Keratinocyte (primary cell): ENCODE results near the gene TRABD2B.

Experiments
- CTCF ChIP-seq, 3 experiments: IDR thresholded peaks in 1 of 3; conservative IDR thresholded peaks in 1 of 3; optimal IDR thresholded peaks in 1 of 3; 2 replicates in 2 of 3; 3 replicates in 1 of 3; pipeline versions ENCODE3 to v1.5.1; 2011; ENCODE audit warnings: low read length in 3 of 3, mild to moderate bottlenecking in 3 of 3, moderate library complexity in 2 of 3, control low read depth in 1 of 3, inconsistent platforms in 1 of 3; ENCODE audit not compliant: insufficient read depth in 2 of 3; ENCODE audit errors: extremely low read depth in 1 of 3
- EZH2 ChIP-seq: IDR thresholded peaks from one replicate; pipeline ENCODE4 v1.6.1; 2012; ENCODE audit warnings: inconsistent platforms, mild to moderate bottlenecking, low read length, moderate library complexity

GRCh38 chr1:47769983-47770382 lies 227.2 kb downstream of the TRABD2B start:
- no peak for TF ChIP-seq EZH2
- TF ChIP-seq CTCF (optimal IDR thresholded peaks at IDR 0.05 in 1 of 3, IDR thresholded peaks at IDR 0.05 in 1 of 3, conservative IDR thresholded peaks at IDR 0.05 in 1 of 3; ENCODE audit: extremely low read depth in 1 of 3, insufficient read depth in 2 of 3, low read length in 3 of 3) = no peak
